MCF 10A (cell line): ENCODE data around the gene LSR. TPM values are rescaled to one million over a fixed set of nuclear protein-coding genes. Genes with fewer than 3 reads are reported as not detected.
A peak's percentile ranks its signal among the peaks of the same experiment; 100 is the strongest.
"Not testable (repeated sequence)": the region's sequence is repeated elsewhere in the genome, so short reads cannot be mapped to it uniquely, and the experiment has no call there.

ENCODE experiments used
- BruUV-seq: library from RNA; stranded (reverse); fragments of 400-500 nt; replicated peaks from 2 replicates; lab custom pipeline; 2021; lab: Mats Ljungman, UMichigan
- CTCF ChIA-PET: fragments of 300-600 bp; sonication (Branson Sonifier 250); formaldehyde crosslinking; extraction: SDS; loops from one replicate; lab custom pipeline; 2021; ENCODE audit warnings: antibody characterized with exemption, inconsistent platforms; lab: Yijun Ruan, JAX
- POLR2A ChIA-PET: fragments of 300-600, 350-650 bp; sonication (Branson Sonifier 250); formaldehyde crosslinking; extraction: SDS; loops from one replicate; lab custom pipeline; 2020; ENCODE audit warnings: antibody characterized with exemption, inconsistent platforms; lab: Yijun Ruan, JAX
- DNase-seq: peaks from one replicate; pipeline ENCODE4 v3.0.0-alpha.2; 2018; ENCODE audit not compliant: unreplicated experiment
- H3K27ac Mint-ChIP-seq: one replicate; pipeline ENCODE4 v1.8.0; 2022; ENCODE audit warnings: mild to moderate bottlenecking, low read depth, mixed read lengths; ENCODE audit not compliant: unreplicated experiment
- H3K27me3 Mint-ChIP-seq: one replicate; pipeline ENCODE4 v1.8.0; 2022; ENCODE audit warnings: mixed read lengths; ENCODE audit not compliant: insufficient read depth, unreplicated experiment
- H3K36me3 Mint-ChIP-seq: one replicate; pipeline ENCODE4 v1.8.0; 2022; ENCODE audit warnings: mild to moderate bottlenecking, moderate library complexity, mixed read lengths; ENCODE audit not compliant: insufficient read depth, unreplicated experiment
- H3K4me1 Mint-ChIP-seq: one replicate; pipeline ENCODE4 v1.8.0; 2022; ENCODE audit warnings: mixed read lengths; ENCODE audit not compliant: insufficient read depth, unreplicated experiment
- H3K4me3 Mint-ChIP-seq: one replicate; pipeline ENCODE4 v1.8.0; 2022; ENCODE audit warnings: mild to moderate bottlenecking, moderate library complexity, mixed read lengths; ENCODE audit not compliant: unreplicated experiment
- H3K9me3 Mint-ChIP-seq: one replicate; pipeline ENCODE4 v1.8.0; 2022; ENCODE audit warnings: mixed read lengths; ENCODE audit not compliant: unreplicated experiment
- CTCF ChIP-seq: fragments of 200-600 bp; IDR thresholded peaks from one replicate; pipeline ENCODE4 v1.8.0; 2022; ENCODE audit warnings: antibody characterized with exemption, mild to moderate bottlenecking; ENCODE audit not compliant: unreplicated experiment
- intact Hi-C: fragments of 100-400 bp; cut with micrococcal nuclease; formaldehyde crosslinking; loops from 2 replicates; pipeline ENCODE4 v1.14.1; 2022
- total RNA-seq: library from RNA; stranded (reverse); gene quantifications from 2 replicates; pipeline ENCODE4 v1.2.3, GENCODE V29; 2022

Gene LSR
- total RNA-seq, 1 experiment from 2014 or later: 64.1 TPM

GRCh38 chr19:35236638-35237400, 12.0 kb upstream of the LSR start:
- ChIA-PET CTCF (no interaction called here), POLR2A (no interaction called here)
- Mint-ChIP-seq H3K4me3 (no peak overlapping the region), H3K27me3 (peaks cover 30% of the 10 kb centered on the region), H3K36me3 (no peaks in the 10 kb centered on the region), H3K9me3 (peaks cover 13% of the 10 kb centered on the region), H3K4me1 (no peaks in the 10 kb centered on the region), H3K27ac (no peak overlapping the region)
- intact Hi-C loops: no loop called here
- BruUV-seq: no TSS peak
- no peak for TF ChIP-seq CTCF
- DNase-seq: peak; percentile 26

DNA sequence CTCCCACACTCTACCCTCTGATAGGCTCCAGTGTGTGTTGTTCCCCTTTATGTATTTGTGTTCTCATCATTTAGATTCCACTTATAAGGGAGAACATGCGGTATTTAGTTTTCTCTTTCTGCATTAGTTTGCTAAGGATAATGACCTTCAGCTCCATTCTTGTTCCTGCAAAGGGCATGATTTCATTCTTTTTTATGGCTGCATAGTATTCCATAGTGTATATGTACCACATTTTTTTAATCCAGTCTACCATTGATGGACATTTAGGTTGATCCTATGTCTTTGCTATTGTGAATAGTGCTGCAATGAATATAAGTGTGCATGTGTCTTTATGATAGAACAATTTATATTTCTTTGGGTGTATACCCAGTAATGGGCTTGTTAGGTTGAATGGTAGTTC, 9.2 kb upstream of the LSR start:
- H3K27ac Mint-ChIP-seq, BruUV-seq, intact Hi-C loops, DNase-seq, H3K4me1 Mint-ChIP-seq, H3K36me3 Mint-ChIP-seq, H3K4me3 Mint-ChIP-seq: not testable (repeated sequence)
- Mint-ChIP-seq H3K9me3 (peaks cover 14% of the 10 kb centered on the region), H3K27me3 (peaks cover 33% of the 10 kb centered on the region)
- ChIA-PET POLR2A (interaction anchor here (1.3 kb wide), 1 partner anchor 8 kb away, joined by 4 read pairs; no protein-coding TSS in a partner anchor), CTCF (interaction anchor here (1.0 kb wide), 1 partner anchor 104 kb away, joined by 3 read pairs; no protein-coding TSS in a partner anchor)

GRCh38 chr19:35240327-35240726, 8.5 kb upstream of the LSR start:
- Mint-ChIP-seq H3K9me3 (peaks cover 13% of the 10 kb centered on the region), H3K27ac (no peak overlapping the region), H3K36me3 (no peaks in the 10 kb centered on the region), H3K4me1 (no peaks in the 10 kb centered on the region), H3K4me3 (no peak overlapping the region), H3K27me3 (peaks cover 33% of the 10 kb centered on the region)
- no peak for DNase-seq
- no peak for TF ChIP-seq CTCF
- BruUV-seq: no TSS peak
- POLR2A ChIA-PET: no interaction called here
- intact Hi-C loops: loop anchor here (10.0 kb wide), 1 partner anchor 176 kb away; no protein-coding TSS in a partner anchor
- CTCF ChIA-PET: interaction anchor here (0.6 to 1.2 kb wide), 3 partner anchors 92 to 106 kb away, joined by 3 to 5 read pairs (median 3); partner anchors contain the start of gene LGI4

DNA sequence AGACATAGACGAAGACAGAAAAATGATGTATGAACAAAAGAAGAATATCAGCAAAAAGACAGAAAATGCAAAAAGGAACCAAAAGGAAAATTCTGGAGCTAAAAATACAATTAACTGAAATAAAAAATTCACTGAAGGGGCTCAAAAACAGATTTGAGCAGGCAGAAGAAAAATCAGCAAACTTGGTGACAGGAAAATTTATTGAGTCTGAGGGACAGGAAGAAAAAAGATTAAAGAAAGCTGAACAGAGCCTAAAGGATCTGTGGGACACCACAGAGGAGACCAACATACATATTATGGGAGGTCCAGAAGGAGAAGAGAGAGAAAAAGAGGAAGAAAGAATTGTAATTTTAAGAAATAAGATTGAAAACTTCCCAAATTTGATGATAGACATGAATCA, 7.4 kb upstream of the LSR start:
- intact Hi-C loops: loop anchor here (10.0 kb wide), 1 partner anchor 177 kb away; no protein-coding TSS in a partner anchor
- DNase-seq: no peak
- Mint-ChIP-seq H3K9me3 (peaks cover 13% of the 10 kb centered on the region), H3K27me3 (peaks cover 33% of the 10 kb centered on the region), H3K4me3 (no peak overlapping the region), H3K27ac (no peak overlapping the region), H3K4me1 (no peaks in the 10 kb centered on the region), H3K36me3 (no peaks in the 10 kb centered on the region)
- ChIA-PET POLR2A (interaction anchor here (0.9 kb wide), 1 partner anchor 268 kb away, joined by 3 read pairs; no protein-coding TSS in a partner anchor), CTCF (interaction anchor here (0.7 to 1.6 kb wide), 3 partner anchors 23 to 107 kb away, joined by 3 to 5 read pairs (median 3); partner anchors contain the start of gene LGI4)
- no TSS peak for BruUV-seq
- TF ChIP-seq CTCF: no peak
